Activated T-helper 17 cell treated with anti-CD3 and anti-CD28 coated beads, Interleukin-2, amount 50 U/mL, for 72 hours (primary cell): ENCODE data around the gene SLC1A1. TPM values are rescaled to one million over a fixed set of nuclear protein-coding genes. Genes with fewer than 3 reads are reported as not detected.
"Not testable (repeated sequence)": the region's sequence is repeated elsewhere in the genome, so short reads cannot be mapped to it uniquely, and the experiment has no call there.

Experiments used
- ATAC-seq: fragments of 150-1000 bp; cut with Tn5 transposase; replicated peaks from 2 replicates; pipeline ENCODE4 v1.10.0; 2021; ENCODE audit warnings: mild to moderate bottlenecking, moderate library complexity
- H3K27ac Mint-ChIP-seq: one replicate; pipeline ENCODE4 v1.8.0; 2022; ENCODE audit warnings: mixed read lengths
- H3K27me3 Mint-ChIP-seq: one replicate; pipeline ENCODE4 v1.8.0; 2022; ENCODE audit warnings: mixed read lengths
- H3K36me3 Mint-ChIP-seq: one replicate; pipeline ENCODE4 v1.8.0; 2022; ENCODE audit warnings: low read depth, mild to moderate bottlenecking, mixed read lengths
- H3K4me1 Mint-ChIP-seq: one replicate; pipeline ENCODE4 v1.8.0; 2022; ENCODE audit warnings: mixed read lengths
- H3K4me3 Mint-ChIP-seq: one replicate; pipeline ENCODE4 v1.8.0; 2022; ENCODE audit warnings: mild to moderate bottlenecking, mixed read lengths
- H3K9me3 Mint-ChIP-seq: one replicate; pipeline ENCODE4 v1.8.0; 2022; ENCODE audit warnings: mixed read lengths
- total RNA-seq, 2 donors: library from RNA; stranded (reverse); gene quantifications; one replicate each; pipeline ENCODE4 v1.2.3, GENCODE V29; 2022

The SLC1A1 gene
- total RNA-seq, 2 donors from 2014 or later: 0.45 TPM; not detected in 1

GRCh38 chr9:4514252-4515128 lies 24.2 kb downstream of the SLC1A1 start:
- ATAC-seq: no peak
- no peaks in the 10 kb centered on the region for H3K36me3 Mint-ChIP-seq

GRCh38 chr9:4515958-4516375 lies 25.7 kb downstream of the SLC1A1 start:
- Mint-ChIP-seq H3K9me3 (no peaks in the 10 kb centered on the region), H3K27ac (no peak overlapping the region), H3K4me1 (no peaks in the 10 kb centered on the region), H3K4me3 (no peak overlapping the region), H3K36me3 (no peaks in the 10 kb centered on the region), H3K27me3 (no peaks in the 10 kb centered on the region)
- ATAC-seq: no peak

More at GRCh38 chr9:4514252-4515128, 24.2 kb downstream of the SLC1A1 start:
- Mint-ChIP-seq H3K9me3 (no peaks in the 10 kb centered on the region), H3K4me1 (no peaks in the 10 kb centered on the region), H3K27me3 (no peaks in the 10 kb centered on the region), H3K4me3 (no peak overlapping the region), H3K27ac (no peak overlapping the region)

GRCh38 chr9:4517274-4517673 lies 27.0 kb downstream of the SLC1A1 start:
- H3K27ac Mint-ChIP-seq: no peak overlapping the region
- H3K36me3 Mint-ChIP-seq: no peaks in the 10 kb centered on the region
- ATAC-seq: no peak
- no peaks in the 10 kb centered on the region for H3K4me1 Mint-ChIP-seq
- H3K4me3 Mint-ChIP-seq: no peak overlapping the region
- H3K9me3 Mint-ChIP-seq: no peaks in the 10 kb centered on the region
- no peaks in the 10 kb centered on the region for H3K27me3 Mint-ChIP-seq

GRCh38 chr9:4519604-4520003 lies 29.3 kb downstream of the SLC1A1 start:
- H3K4me1 Mint-ChIP-seq: no peaks in the 10 kb centered on the region
- H3K9me3 Mint-ChIP-seq: no peaks in the 10 kb centered on the region
- no peaks in the 10 kb centered on the region for H3K27me3 Mint-ChIP-seq
- no peaks in the 10 kb centered on the region for H3K36me3 Mint-ChIP-seq
- peak; percentile 95 for ATAC-seq
- H3K4me3 Mint-ChIP-seq: no peak overlapping the region
- no peak overlapping the region for H3K27ac Mint-ChIP-seq

GRCh38 chr9:4520055-4520454 lies 29.8 kb downstream of the SLC1A1 start:
- Mint-ChIP-seq H3K4me1 (no peaks in the 10 kb centered on the region), H3K27ac (no peak overlapping the region), H3K27me3 (no peaks in the 10 kb centered on the region), H3K36me3 (no peaks in the 10 kb centered on the region), H3K4me3 (no peak overlapping the region), H3K9me3 (no peaks in the 10 kb centered on the region)
- ATAC-seq: no peak

GRCh38 chr9:4530375-4530774 lies 40.1 kb downstream of the SLC1A1 start:
- Mint-ChIP-seq H3K9me3 (peaks cover 4% of the 10 kb centered on the region), H3K36me3 (no peaks in the 10 kb centered on the region), H3K4me1 (peaks cover 9% of the 10 kb centered on the region), H3K4me3 (no peak overlapping the region), H3K27ac (peak overlapping the region; percentile 67), H3K27me3 (no peaks in the 10 kb centered on the region)
- ATAC-seq: peak; percentile 83

GRCh38 chr9:4530831-4531230 lies 40.6 kb downstream of the SLC1A1 start:
- ATAC-seq, H3K4me1 Mint-ChIP-seq, H3K9me3 Mint-ChIP-seq, H3K36me3 Mint-ChIP-seq, H3K27me3 Mint-ChIP-seq, H3K4me3 Mint-ChIP-seq: not testable (repeated sequence)
- H3K27ac Mint-ChIP-seq: peak overlapping the region; percentile 33

GRCh38 chr9:4531355-4531754 lies 41.1 kb downstream of the SLC1A1 start:
- H3K36me3 Mint-ChIP-seq, ATAC-seq, H3K9me3 Mint-ChIP-seq, H3K4me3 Mint-ChIP-seq, H3K4me1 Mint-ChIP-seq, H3K27me3 Mint-ChIP-seq: not testable (repeated sequence)
- peak overlapping the region; percentile 33 for H3K27ac Mint-ChIP-seq

GRCh38 chr9:4533881-4534280 lies 43.6 kb downstream of the SLC1A1 start:
- not testable (repeated sequence) for H3K27ac Mint-ChIP-seq, H3K4me1 Mint-ChIP-seq, H3K36me3 Mint-ChIP-seq, H3K4me3 Mint-ChIP-seq, ATAC-seq, H3K27me3 Mint-ChIP-seq, H3K9me3 Mint-ChIP-seq

GRCh38 chr9:4536196-4536595 lies 45.9 kb downstream of the SLC1A1 start:
- not testable (repeated sequence) for H3K4me1 Mint-ChIP-seq, H3K9me3 Mint-ChIP-seq, H3K36me3 Mint-ChIP-seq, H3K27me3 Mint-ChIP-seq, H3K4me3 Mint-ChIP-seq, H3K27ac Mint-ChIP-seq, ATAC-seq

GRCh38 chr9:4537581-4537980 lies 47.3 kb downstream of the SLC1A1 start:
- ATAC-seq: no peak
- H3K27ac Mint-ChIP-seq: no peak overlapping the region
- no peak overlapping the region for H3K4me3 Mint-ChIP-seq
- no peaks in the 10 kb centered on the region for H3K9me3 Mint-ChIP-seq
- no peaks in the 10 kb centered on the region for H3K27me3 Mint-ChIP-seq
- no peaks in the 10 kb centered on the region for H3K4me1 Mint-ChIP-seq
- H3K36me3 Mint-ChIP-seq: no peaks in the 10 kb centered on the region

- H3K27me3 Mint-ChIP-seq: no peaks in the 10 kb centered on the region
- no peak for ATAC-seq
- no peaks in the 10 kb centered on the region for H3K4me1 Mint-ChIP-seq
- H3K4me3 Mint-ChIP-seq: no peak overlapping the region
- H3K9me3 Mint-ChIP-seq: no peaks in the 10 kb centered on the region
- no peaks in the 10 kb centered on the region for H3K36me3 Mint-ChIP-seq
- no peak overlapping the region for H3K27ac Mint-ChIP-seq
Observed at GRCh38 chr9:4538107-4538506, 47.8 kb downstream of the SLC1A1 start.

GRCh38 chr9:4538621-4539020 lies 48.4 kb downstream of the SLC1A1 start:
- no peaks in the 10 kb centered on the region for H3K4me1 Mint-ChIP-seq
- H3K27ac Mint-ChIP-seq: no peak overlapping the region
- H3K27me3 Mint-ChIP-seq: no peaks in the 10 kb centered on the region
- no peaks in the 10 kb centered on the region for H3K9me3 Mint-ChIP-seq
- ATAC-seq: no peak
- H3K36me3 Mint-ChIP-seq: no peaks in the 10 kb centered on the region
- no peak overlapping the region for H3K4me3 Mint-ChIP-seq

GRCh38 chr9:4540425-4540824 lies 50.2 kb downstream of the SLC1A1 start:
- no peak overlapping the region for H3K27ac Mint-ChIP-seq
- no peaks in the 10 kb centered on the region for H3K27me3 Mint-ChIP-seq
- ATAC-seq: no peak
- no peak overlapping the region for H3K4me3 Mint-ChIP-seq
- no peaks in the 10 kb centered on the region for H3K4me1 Mint-ChIP-seq
- H3K9me3 Mint-ChIP-seq: no peaks in the 10 kb centered on the region
- H3K36me3 Mint-ChIP-seq: no peaks in the 10 kb centered on the region

GRCh38 chr9:4541281-4541680 lies 51.0 kb downstream of the SLC1A1 start:
- no peaks in the 10 kb centered on the region for H3K9me3 Mint-ChIP-seq
- H3K27me3 Mint-ChIP-seq: no peaks in the 10 kb centered on the region
- H3K27ac Mint-ChIP-seq: no peak overlapping the region
- no peak for ATAC-seq
- H3K4me3 Mint-ChIP-seq: no peak overlapping the region
- H3K36me3 Mint-ChIP-seq: no peaks in the 10 kb centered on the region
- no peaks in the 10 kb centered on the region for H3K4me1 Mint-ChIP-seq
